Testis (tissue), 2 donors: ENCODE results near the gene INMT.

Experiments
- CTCF ChIP-seq, 3 experiments: fragments of 450-650 bp in 2 of 3; fragments of 200-600 bp in 1 of 3; sonication (generic) in 1 of 3; IDR thresholded peaks; one replicate each; pipeline ENCODE4 v1.5.1; 2016 to 2019; ENCODE audit warnings: antibody characterized with exemption in 3 of 3, mild to moderate bottlenecking in 2 of 3, moderate library complexity in 1 of 3
- POLR2A ChIP-seq: fragments of 450-650 bp; IDR thresholded peaks from one replicate; pipeline ENCODE4 v1.6.1; 2017; ENCODE audit warnings: antibody characterized with exemption, mild to moderate bottlenecking, moderate library complexity

- TF ChIP-seq CTCF (IDR thresholded peaks at IDR 0.05) (no peak), POLR2A (no peak)
These were observed 33.9 kb downstream of the INMT start for GRCh38 chr7:30785786-30786185.
